Muscle of arm (tissue), 14 donors: ENCODE results near the gene LCE1C. TPM values are rescaled to one million over a fixed set of nuclear protein-coding genes. Genes with fewer than 3 reads are reported as not detected.

Source experiments
- DNase-seq: peaks from one replicate; pipeline ENCODE4 v3.0.0-alpha.2; 2013
- long read RNA-seq, 11 donors: transcript quantifications; one replicate each; lab custom pipeline, GENCODE V29; 2026
- polyA plus RNA-seq, 12 donors: library from polyadenylated mRNA; unstranded; fragments of 120-200 nt; gene quantifications; one replicate each; pipeline ENCODE4 v1.2.1, GENCODE V29; 2013; ENCODE audit not compliant: insufficient read length in 12 of 12

Gene LCE1C
- not detected for polyA plus RNA-seq
- long read RNA-seq, donor 1, result 0 reads
- long read RNA-seq, donor 2, result 0 reads
- long read RNA-seq, donor 3, result 0 reads
- long read RNA-seq, donor 4, result 0 reads
- long read RNA-seq, donor 5, result 0 reads
- long read RNA-seq, donor 6, result 0 reads
- long read RNA-seq, donor 7, result 0 reads
- long read RNA-seq, donor 8, result 0 reads
- long read RNA-seq, donor 9, result 0 reads
- long read RNA-seq, donor 10, result 0 reads
- long read RNA-seq, donor 11, result 0 reads

- no peak for DNase-seq
Measured at GRCh38 chr1:152806576-152806975, at the start of gene LCE1C. Gene LCE1C, minus strand, starts transcription at chr1:152806651. Its CDS starts 1,173 bp downstream, at chr1:152805478.

GRCh38 chr1:152855661-152856060, 49.2 kb upstream of the LCE1C start:
- DNase-seq, result no peak

GRCh38 chr1:152842556-152842955, 36.1 kb upstream of the LCE1C start, which contains the start of gene LCE6A:
Gene LCE6A, plus strand, starts transcription at chr1:152842856. Its CDS starts 665 bp downstream, at chr1:152843521.
- no peak for DNase-seq

- DNase-seq, result no peak
Measured at GRCh38 chr1:152836870-152837269, 30.4 kb upstream of the LCE1C start.

GRCh38 chr1:152827173-152827572, 20.7 kb upstream of the LCE1C start, which contains the start of gene LCE1A:
Gene LCE1A, plus strand, starts transcription at chr1:152827473. Its CDS starts 0 bp downstream, at chr1:152827473.
- DNase-seq, result no peak

GRCh38 chr1:152824964-152825363, 18.5 kb upstream of the LCE1C start:
- DNase-seq, result no peak

- DNase-seq, result no peak
Measured at GRCh38 chr1:152823294-152823693, 16.8 kb upstream of the LCE1C start.

GRCh38 chr1:152817309-152817708, 10.9 kb upstream of the LCE1C start:
- no peak for DNase-seq

- no peak for DNase-seq
Measured at GRCh38 chr1:152811671-152812070, 5.2 kb upstream of the LCE1C start, which contains the start of gene LCE1B. Gene LCE1B, plus strand, starts transcription at chr1:152811971. Its CDS starts 476 bp downstream, at chr1:152812447.

GRCh38 chr1:152811050-152811449, 4.6 kb upstream of the LCE1C start:
- no peak for DNase-seq

- no peak for DNase-seq
Measured at GRCh38 chr1:152801333-152801732, 5.1 kb downstream of the LCE1C start.

GRCh38 chr1:152796421-152796820, 10.0 kb downstream of the LCE1C start, which contains the start of gene LCE1D:
Gene LCE1D, plus strand, starts transcription at chr1:152796721. Its CDS starts 1,074 bp downstream, at chr1:152797795.
- no peak for DNase-seq

- no peak for DNase-seq
Measured at GRCh38 chr1:152795686-152796085, 10.8 kb downstream of the LCE1C start.

- no peak for DNase-seq
Measured at GRCh38 chr1:152786077-152786476, 20.4 kb downstream of the LCE1C start, which contains the start of gene LCE1E. Gene LCE1E, plus strand, starts transcription at chr1:152786257. Its CDS starts 1,043 bp downstream, at chr1:152787300.

GRCh38 chr1:152783095-152783494, 23.4 kb downstream of the LCE1C start:
- DNase-seq, result no peak

- DNase-seq, result no peak
Measured at GRCh38 chr1:152777510-152778137, 28.8 kb downstream of the LCE1C start.

- DNase-seq, result no peak
Measured at GRCh38 chr1:152776361-152776760, 30.1 kb downstream of the LCE1C start.

- DNase-seq, result no peak
Measured at GRCh38 chr1:152774875-152775274, 31.6 kb downstream of the LCE1C start, which contains the start of gene LCE1F. Gene LCE1F, plus strand, starts transcription at chr1:152775140. Its CDS starts 1,232 bp downstream, at chr1:152776372.

- DNase-seq, result no peak
Measured at GRCh38 chr1:152770411-152770810, 36.0 kb downstream of the LCE1C start.

- no peak for DNase-seq
Measured at GRCh38 chr1:152768847-152769533, 37.5 kb downstream of the LCE1C start.

- no peak for DNase-seq
Measured at GRCh38 chr1:152761609-152762213, 44.7 kb downstream of the LCE1C start.
